Aorta (tissue), 5 donors: ENCODE measurements around the gene LRBA. TPM values are rescaled to one million over a fixed set of nuclear protein-coding genes. Genes with fewer than 3 reads are reported as not detected.

Experiments
- ATAC-seq: fragments of 200-7000 bp; cut with Tn5 transposase; one replicate; pipeline ENCODE4 v1.9.1; 2022; ENCODE audit warnings: moderate library complexity; ENCODE audit not compliant: low FRiP score
- DNase-seq, 2 donors: peaks; one replicate each; pipeline ENCODE4 v3.0.0-alpha.2; 2020
- H3K27ac ChIP-seq, 2 donors: one replicate each; pipeline ENCODE4 v1.5.1; 2013; ENCODE audit warnings: low read length in 2 of 2, mild to moderate bottlenecking in 2 of 2, moderate library complexity in 2 of 2, control low read depth in 1 of 2, inconsistent platforms in 1 of 2, low read depth in 1 of 2
- H3K27me3 ChIP-seq, 2 donors: one replicate each; pipeline ENCODE4 v1.6.1; 2013; ENCODE audit warnings: control low read depth in 1 of 2, low read length in 1 of 2, mild to moderate bottlenecking in 1 of 2, moderate library complexity in 1 of 2; ENCODE audit not compliant: insufficient read depth in 2 of 2, control insufficient read depth in 1 of 2
- H3K36me3 ChIP-seq, 2 donors: one replicate each; pipeline ENCODE4 v1.6.1; 2013; ENCODE audit warnings: control low read depth in 1 of 2, low read length in 1 of 2, mild to moderate bottlenecking in 1 of 2; ENCODE audit not compliant: insufficient read depth in 2 of 2, control insufficient read depth in 1 of 2
- H3K4me1 ChIP-seq, 2 donors: one replicate each; pipeline ENCODE4 v1.6.1; 2013; ENCODE audit warnings: low read length in 2 of 2, control low read depth in 1 of 2, mild to moderate bottlenecking in 1 of 2, moderate library complexity in 1 of 2; ENCODE audit not compliant: insufficient read depth in 2 of 2, control insufficient read depth in 1 of 2
- H3K4me3 ChIP-seq, 2 donors: one replicate each; pipeline ENCODE4 v1.5.1; 2013; ENCODE audit warnings: low read length in 2 of 2, control low read depth in 1 of 2, mild to moderate bottlenecking in 1 of 2
- H3K9me3 ChIP-seq: one replicate; pipeline ENCODE4 v1.6.1; 2013; ENCODE audit warnings: mild to moderate bottlenecking, low read length; ENCODE audit not compliant: control insufficient read depth
- WGBS, 2 donors: extraction: QIAGEN DNeasy Blood & Tissue Kit; methylation state at CpG; one replicate each; pipeline ENCODE4 v1.1.7; 2013; 5-methylcytosine and 5-hydroxymethylcytosine counted together
- intact Hi-C, 2 donors: fragments of 100-400 bp; cut with DNase I; formaldehyde crosslinking; loops; one replicate each; pipeline versions ENCODE4 v1.14.2 to v1.15.0; 2022
- polyA plus RNA-seq, 2 donors: library from polyadenylated mRNA; stranded (reverse); fragments of 200-250 nt; gene quantifications; one replicate each; pipeline ENCODE4 v1.2.3, GENCODE V29; 2013
- total RNA-seq, 2 donors: library from RNA; stranded (reverse); fragmentation: NEBNext Ultra II Directional; extraction: Animal tissue kit (Norgen Biotek cat#: 25700); gene quantifications; one replicate each; pipeline ENCODE4 v1.2.1, GENCODE V29; 2021
- donor health status: healthy with polysubstance abuse.
- donor health status: Bipolar disorder and iron deficiency.
- donor health status: DM: no; HTN: no; CAD: no.
- donor health status: DM: no; HTN: no; CAD: no.
- donor health status: DM: yes; HTN: yes; CAD: no.

LRBA gene
- total and polyA plus RNA-seq, 4 donors = 4.8 to 34.5 (median 15.4) TPM

DNA sequence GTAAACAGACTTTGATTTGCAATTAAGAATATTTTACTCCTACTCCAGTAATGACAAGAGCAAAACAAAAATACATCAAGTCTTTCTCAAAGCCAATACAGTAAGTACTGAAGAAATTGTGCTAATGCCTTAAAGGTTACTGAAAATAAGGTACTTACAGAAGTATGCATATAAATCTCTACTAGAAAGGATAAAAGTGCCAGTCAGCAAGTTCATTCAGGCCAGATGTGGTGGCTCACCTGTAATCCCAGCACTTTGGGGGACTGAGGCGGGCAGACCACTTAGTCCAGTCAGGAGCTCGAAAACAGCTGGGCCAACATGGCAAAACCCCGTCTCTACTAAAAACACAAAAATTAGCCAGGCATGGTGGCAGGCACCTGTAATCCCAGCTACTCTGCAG lies 27.9 kb downstream of the LRBA start:
- Histone ChIP-seq H3K27me3 (no peaks in the 10 kb centered on the region), H3K4me3 (no peak overlapping the region), H3K27ac (no peak overlapping the region), H3K9me3 (no peaks in the 10 kb centered on the region), H3K4me1 (no peaks in the 10 kb centered on the region), H3K36me3 (peaks cover 0 to 1% of the 10 kb centered on the region in 2 donors)
- ATAC-seq (no peak), DNase-seq (no peak)
- WGBS, 2 donors = 94 to 96% methylated on average over 3 of the region's 3 CpGs
- intact Hi-C loops = no loop called here

DNA sequence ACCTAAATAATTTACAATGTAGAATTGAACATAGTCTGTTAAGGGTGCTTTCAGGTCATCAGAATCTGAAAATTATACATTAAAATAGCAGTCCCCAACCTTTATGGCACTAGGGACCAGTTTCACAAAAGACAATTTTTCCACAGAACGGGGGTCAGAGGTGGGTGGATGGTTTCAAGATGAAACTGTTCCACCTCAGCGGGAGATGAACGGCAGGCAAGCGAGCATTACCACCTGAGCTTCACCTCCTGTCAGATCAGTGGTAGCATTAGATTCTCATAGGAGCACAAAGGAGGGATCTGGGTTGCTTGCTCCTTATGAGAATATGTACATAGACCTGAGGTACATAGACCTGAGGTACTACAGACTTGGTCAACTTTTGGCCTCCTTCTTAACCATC lies 29.0 kb downstream of the LRBA start:
- H3K27ac ChIP-seq = no peak overlapping the region
- no peak for DNase-seq
- no peaks in the 10 kb centered on the region for H3K9me3 ChIP-seq
- ATAC-seq = no peak
- H3K4me3 ChIP-seq = no peak overlapping the region
- H3K36me3 ChIP-seq = peaks cover 0 to 1% of the 10 kb centered on the region in 2 donors
- 92 to 95% methylated on average over 4 of the region's 4 CpGs for WGBS, 2 donors
- intact Hi-C loops = no loop called here
- H3K27me3 ChIP-seq = no peaks in the 10 kb centered on the region
- H3K4me1 ChIP-seq = no peaks in the 10 kb centered on the region

DNA sequence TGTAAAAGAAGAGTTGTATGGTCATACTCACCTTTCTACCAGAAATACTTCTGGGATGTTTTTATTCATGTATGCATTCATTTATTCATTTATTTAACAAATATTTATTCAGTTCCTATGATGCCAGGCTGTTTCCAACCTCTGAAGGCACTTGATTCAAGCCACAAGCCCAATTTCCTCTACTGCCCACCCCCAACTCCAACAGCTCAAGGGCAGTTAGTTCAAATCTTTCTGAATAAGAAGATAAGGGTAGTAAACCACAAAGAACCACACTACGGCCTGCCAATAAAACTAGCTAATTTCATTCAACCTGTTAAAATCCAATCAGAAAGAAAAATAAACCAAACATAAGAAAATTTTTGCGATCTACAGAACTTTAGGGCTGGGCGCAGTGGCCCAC lies 31.2 kb downstream of the LRBA start:
- DNase-seq (no peak), ATAC-seq (no peak)
- WGBS, 2 donors = 95 to 99% methylated on average over 3 of the region's 3 CpGs
- H3K36me3 ChIP-seq = peaks cover 0 to 1% of the 10 kb centered on the region in 2 donors
- H3K27me3 ChIP-seq = no peaks in the 10 kb centered on the region
- H3K4me1 ChIP-seq = no peaks in the 10 kb centered on the region
- H3K4me3 ChIP-seq = no peak overlapping the region
- intact Hi-C loops = no loop called here
- H3K27ac ChIP-seq = no peak overlapping the region
- H3K9me3 ChIP-seq = no peaks in the 10 kb centered on the region

DNA sequence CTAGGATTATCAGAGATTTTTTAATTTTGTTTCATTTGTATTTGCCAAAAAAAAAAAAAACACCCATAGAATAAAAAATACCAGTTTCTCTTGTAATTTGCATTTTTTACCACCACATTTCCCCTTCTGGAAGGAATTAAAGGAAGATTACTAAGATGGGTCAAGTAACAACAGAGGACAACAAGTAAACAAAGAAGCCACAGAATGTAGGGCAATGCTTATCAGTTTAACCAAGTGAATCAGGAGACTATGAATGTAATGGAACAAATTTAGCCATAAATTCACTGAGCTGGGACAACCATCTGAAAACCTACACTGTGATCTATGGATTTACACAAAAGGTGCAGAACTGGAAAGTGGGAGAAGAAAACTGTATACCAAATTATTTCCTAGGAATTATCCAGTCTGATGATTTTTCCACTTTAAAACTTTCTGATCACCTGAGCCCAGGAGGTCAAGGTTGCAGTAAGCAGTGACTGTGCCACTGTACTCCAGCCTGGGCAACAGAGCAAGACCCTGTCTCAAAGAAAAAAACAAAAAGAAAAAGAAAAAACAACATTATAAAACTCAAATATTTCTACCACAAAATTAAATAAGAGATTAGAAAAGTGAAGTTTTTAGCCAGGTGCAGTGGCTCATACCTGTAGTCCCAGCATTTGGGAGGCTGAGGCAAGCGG lies 32.4 kb downstream of the LRBA start:
- Histone ChIP-seq H3K27ac (no peak overlapping the region), H3K36me3 (peaks cover 0 to 1% of the 10 kb centered on the region in 2 donors), H3K27me3 (no peaks in the 10 kb centered on the region), H3K4me1 (no peaks in the 10 kb centered on the region), H3K4me3 (no peak overlapping the region), H3K9me3 (no peaks in the 10 kb centered on the region)
- ATAC-seq = no peak
- intact Hi-C loops = no loop called here
- no peak for DNase-seq
- 96 to 98% methylated on average over 1 of the region's 1 CpG for WGBS, 2 donors

DNA sequence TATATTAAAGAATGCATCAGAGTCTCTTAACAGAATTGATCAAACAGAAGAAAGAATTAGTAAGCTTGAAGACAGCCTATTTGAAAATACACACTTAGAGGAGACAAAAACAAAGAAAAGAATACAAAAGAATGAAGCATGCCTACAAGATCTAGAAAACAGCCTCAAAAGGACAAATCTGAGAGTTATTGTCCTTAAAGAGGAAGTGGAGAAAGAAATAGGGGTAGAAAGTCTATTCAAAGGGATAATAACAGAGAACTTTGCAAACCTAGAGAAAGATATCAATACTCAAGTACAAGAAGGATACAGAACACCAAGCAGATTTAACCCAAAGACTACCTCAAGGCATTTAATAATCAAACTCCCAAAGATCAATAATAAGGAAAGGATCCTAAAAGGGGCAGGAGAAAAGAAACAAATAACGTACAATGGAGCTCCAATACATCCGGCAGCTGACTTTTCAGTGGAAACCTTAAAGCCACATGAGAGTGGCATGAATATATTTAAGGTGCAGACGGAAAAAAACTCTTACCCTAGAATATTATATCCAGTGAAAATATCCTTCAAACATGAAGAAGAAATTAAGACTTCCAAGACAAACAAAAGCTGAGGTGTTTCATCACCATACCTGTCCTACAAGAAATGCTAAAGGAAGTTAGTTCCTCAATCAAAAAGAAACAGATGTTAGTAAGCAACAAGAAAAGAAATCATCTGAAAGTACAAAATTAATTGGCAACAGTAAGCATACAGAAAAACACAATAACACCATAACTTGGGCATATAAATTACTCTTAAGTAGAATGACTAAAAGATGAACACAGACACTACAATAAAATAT lies 36.1 kb downstream of the LRBA start:
- no peaks in the 10 kb centered on the region for H3K27me3 ChIP-seq
- no peak for ATAC-seq
- intact Hi-C loops = no loop called here
- H3K36me3 ChIP-seq = peaks cover 0 to 1% of the 10 kb centered on the region in 2 donors
- WGBS, 2 donors = 96 to 97% methylated on average over 3 of the region's 3 CpGs
- no peaks in the 10 kb centered on the region for H3K4me1 ChIP-seq
- no peak for DNase-seq
- no peak overlapping the region for H3K27ac ChIP-seq
- no peak overlapping the region for H3K4me3 ChIP-seq
- H3K9me3 ChIP-seq = no peaks in the 10 kb centered on the region

DNA sequence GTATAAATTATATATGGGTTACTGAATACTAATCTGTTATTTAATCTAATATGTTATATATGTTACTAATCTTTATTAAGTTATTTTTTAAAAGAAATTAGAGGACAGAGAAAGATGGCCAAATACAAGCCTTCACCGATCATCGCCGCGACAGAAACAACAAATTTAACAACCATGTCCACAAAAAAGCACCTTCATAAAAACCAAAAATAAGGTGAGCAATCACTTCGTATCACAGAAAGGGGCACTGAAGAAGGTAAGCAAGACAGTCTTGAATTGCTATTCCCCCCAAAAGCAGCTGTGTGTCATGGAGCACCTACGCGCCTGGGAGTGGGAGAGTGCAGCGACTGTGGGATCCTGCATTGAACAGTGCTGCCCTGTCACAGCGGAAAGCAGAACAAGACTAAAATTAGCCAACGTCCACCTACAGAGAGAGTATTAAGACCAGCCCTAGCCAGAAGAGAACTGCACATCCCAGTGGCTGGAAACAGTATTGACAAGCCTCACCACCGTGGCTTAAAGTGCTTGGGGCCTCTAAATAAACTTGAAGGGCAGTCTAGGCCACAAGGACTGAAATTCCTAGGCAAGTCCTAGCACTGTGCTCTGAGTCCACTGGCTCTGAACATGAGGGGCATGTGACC lies 38.5 kb downstream of the LRBA start:
- Histone ChIP-seq H3K9me3 (no peaks in the 10 kb centered on the region), H3K27me3 (no peaks in the 10 kb centered on the region), H3K4me1 (no peaks in the 10 kb centered on the region), H3K36me3 (no peaks in the 10 kb centered on the region), H3K4me3 (no peak overlapping the region), H3K27ac (no peak overlapping the region)
- DNase-seq (no peak), ATAC-seq (no peak)
- 78% methylated on average over 11 of the region's 11 CpGs for WGBS, 2 donors
- intact Hi-C loops = no loop called here

DNA sequence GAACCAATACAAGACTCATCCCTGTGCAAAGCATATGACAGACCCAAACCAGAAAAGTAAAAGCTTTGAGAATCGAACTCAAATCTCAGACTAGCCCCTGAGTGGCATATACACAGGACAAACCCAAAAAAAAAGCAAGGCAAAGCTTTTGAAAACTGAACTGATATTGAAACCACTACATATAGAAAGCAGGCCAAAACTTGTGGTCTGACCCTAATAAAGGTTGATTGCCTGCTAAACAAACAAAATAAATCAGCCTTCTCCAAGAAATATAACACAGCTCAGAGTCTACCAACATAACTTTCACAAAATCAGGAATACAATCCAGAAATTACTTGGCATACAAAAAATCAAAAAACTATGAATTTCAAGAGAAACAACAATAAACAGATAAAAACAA lies 40.3 kb downstream of the LRBA start:
- WGBS, 2 donors = 75 to 96% methylated on average over 1 of the region's 1 CpG
- Histone ChIP-seq H3K4me3 (no peak overlapping the region), H3K4me1 (no peaks in the 10 kb centered on the region), H3K9me3 (no peaks in the 10 kb centered on the region), H3K27ac (no peak overlapping the region), H3K36me3 (no peaks in the 10 kb centered on the region), H3K27me3 (no peaks in the 10 kb centered on the region)
- ATAC-seq = no peak
- intact Hi-C loops = no loop called here
- DNase-seq = no peak

DNA sequence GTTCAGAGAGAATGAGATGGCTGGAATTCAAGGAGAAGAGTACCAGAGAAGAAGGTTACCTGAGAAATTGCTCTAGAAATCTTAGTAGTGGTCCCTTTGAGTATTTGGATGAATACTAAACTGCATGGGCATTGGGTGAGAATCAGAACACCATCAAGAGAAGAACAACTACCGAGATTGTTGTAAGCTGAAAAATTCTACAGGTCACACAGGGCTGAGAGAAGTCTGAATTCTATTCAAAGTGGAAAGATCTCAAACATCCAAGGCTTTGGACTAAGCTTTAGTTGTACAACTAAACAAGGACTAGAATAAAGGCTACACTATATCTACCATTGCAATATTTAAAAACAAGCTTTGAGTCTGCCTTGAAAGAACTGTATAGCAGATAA lies 40.8 kb downstream of the LRBA start:
- no peaks in the 10 kb centered on the region for H3K4me1 ChIP-seq
- ATAC-seq (no peak), DNase-seq (no peak)
- no peaks in the 10 kb centered on the region for H3K36me3 ChIP-seq
- intact Hi-C loops = no loop called here
- H3K27ac ChIP-seq = no peak overlapping the region
- WGBS, 2 donors = 91% methylated on average over 1 of the region's 1 CpG
- no peak overlapping the region for H3K4me3 ChIP-seq
- no peaks in the 10 kb centered on the region for H3K27me3 ChIP-seq
- H3K9me3 ChIP-seq = no peaks in the 10 kb centered on the region
